Putamen (tissue), 1 donor: ENCODE data around the gene TRIM2.

Experiments used
- DNase-seq: peaks from one replicate; pipeline ENCODE4 v3.0.0-alpha.2; 2016; ENCODE audit warnings: low spot score

Gene TRIM2

GRCh38 chr4:153333874-153334273 is 129.6 kb downstream of the TRIM2 start:
- peak; percentile 45 for DNase-seq

DNA sequence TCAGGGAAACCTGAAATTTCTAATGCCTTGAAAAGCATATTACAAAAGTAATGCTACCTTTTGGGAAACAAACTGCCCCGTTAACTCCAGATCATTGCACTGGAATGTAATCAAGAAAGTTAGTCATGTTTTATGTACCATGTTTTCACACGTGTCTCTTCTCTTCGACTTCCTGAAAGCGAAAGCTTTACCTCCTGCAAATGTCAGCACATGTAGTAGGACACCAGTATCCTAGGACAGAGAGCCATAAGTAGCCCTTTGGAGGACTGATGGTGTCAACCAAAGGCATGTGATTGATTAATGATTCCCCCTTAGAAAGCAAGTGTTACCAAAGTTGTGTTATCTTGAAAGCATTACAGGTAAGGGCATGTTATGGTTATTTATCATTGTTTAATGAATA is 131.4 kb downstream of the TRIM2 start:
- no peak for DNase-seq

GRCh38 chr4:153337686-153338085 is 133.4 kb downstream of the TRIM2 start:
- DNase-seq, result no peak

- DNase-seq, result no peak
Observed at GRCh38 chr4:153341575-153342090, 137.4 kb downstream of the TRIM2 start.

DNA sequence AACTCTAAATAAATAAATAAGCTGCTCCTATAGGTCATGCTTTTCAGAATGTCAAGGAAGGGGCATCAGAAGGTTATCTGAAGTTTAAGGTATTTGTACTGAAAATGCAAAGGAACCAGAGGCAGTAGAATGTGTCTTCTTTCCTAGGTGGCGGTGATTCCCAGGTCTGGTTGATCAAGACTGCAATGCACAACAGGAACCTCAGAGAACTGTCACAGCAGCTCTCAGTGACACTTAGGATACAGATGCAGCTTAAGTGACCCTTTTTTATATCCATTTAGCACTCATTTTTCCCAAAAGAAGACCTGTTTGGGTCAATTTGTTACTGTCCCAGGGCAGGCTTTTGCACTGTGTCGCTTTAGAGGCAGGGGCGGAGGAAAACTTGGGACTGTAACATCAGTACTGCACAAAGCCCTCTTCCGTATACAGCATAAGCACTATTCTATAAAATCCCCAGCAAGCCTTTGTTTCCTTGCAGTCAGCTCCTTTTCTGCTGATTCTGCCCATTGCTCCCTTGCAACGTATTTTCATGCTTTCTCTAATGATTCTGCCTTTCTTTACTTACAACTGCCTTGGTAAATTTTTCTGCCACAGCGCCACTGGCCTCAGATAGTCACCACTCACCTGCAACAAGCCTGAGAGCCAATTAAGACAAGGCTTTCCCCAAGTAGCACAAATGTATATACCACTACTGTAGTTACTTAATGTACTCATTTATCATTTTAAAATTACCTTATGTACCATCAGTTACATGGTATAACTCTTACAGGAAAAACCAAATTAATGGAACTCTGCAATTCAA is 138.7 kb downstream of the TRIM2 start:
- DNase-seq, result no peak

DNA sequence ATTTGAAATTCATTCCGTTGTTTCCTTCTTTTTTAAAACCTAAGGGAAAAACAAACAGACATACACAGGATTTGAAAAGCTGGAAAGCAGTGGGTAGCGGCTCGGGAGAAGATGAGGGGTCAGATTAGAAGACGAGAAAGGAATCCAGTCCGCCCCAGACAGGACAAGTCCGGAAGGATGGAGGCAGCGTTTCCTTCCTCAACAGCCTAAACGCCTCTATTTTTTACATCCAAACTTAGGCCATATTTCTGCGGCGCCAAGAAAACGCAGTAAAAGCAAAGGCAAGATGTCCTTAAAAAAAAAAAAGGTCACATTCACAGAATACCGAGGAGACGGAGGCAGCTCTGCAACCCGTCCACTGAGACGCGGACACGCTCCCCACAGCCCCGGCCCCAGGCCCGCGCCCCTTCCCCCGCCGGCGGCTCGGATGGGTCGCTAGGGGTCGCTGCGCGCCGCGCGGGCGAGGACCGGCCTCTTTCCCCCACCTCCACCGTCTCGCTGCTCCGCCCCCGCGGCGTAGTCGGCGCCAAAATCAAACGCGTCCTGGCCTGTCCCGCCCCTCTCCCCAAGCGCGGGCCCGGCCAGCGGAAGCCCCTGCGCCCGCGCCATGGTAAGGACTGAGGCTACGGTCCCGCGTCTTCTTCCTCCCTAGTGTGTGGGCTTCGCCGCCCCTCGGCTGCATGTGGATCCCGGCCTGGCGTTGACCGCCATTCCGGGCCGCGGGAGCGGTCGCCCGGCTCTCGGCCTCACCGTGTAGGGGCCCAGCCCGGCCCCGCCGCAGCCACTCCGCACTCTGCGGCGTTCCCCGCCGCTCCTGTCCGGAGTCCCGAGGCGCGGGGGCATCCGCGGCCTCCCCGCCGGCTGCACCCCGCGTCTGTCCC is 140.1 kb downstream of the TRIM2 start, which contains the start of gene MND1:
Gene MND1 (plus strand): TSS at position 558 of the 881 bp plus-strand sequence. CDS start 50 bp downstream, at position 608.
- peak; percentile 81 for DNase-seq

DNA sequence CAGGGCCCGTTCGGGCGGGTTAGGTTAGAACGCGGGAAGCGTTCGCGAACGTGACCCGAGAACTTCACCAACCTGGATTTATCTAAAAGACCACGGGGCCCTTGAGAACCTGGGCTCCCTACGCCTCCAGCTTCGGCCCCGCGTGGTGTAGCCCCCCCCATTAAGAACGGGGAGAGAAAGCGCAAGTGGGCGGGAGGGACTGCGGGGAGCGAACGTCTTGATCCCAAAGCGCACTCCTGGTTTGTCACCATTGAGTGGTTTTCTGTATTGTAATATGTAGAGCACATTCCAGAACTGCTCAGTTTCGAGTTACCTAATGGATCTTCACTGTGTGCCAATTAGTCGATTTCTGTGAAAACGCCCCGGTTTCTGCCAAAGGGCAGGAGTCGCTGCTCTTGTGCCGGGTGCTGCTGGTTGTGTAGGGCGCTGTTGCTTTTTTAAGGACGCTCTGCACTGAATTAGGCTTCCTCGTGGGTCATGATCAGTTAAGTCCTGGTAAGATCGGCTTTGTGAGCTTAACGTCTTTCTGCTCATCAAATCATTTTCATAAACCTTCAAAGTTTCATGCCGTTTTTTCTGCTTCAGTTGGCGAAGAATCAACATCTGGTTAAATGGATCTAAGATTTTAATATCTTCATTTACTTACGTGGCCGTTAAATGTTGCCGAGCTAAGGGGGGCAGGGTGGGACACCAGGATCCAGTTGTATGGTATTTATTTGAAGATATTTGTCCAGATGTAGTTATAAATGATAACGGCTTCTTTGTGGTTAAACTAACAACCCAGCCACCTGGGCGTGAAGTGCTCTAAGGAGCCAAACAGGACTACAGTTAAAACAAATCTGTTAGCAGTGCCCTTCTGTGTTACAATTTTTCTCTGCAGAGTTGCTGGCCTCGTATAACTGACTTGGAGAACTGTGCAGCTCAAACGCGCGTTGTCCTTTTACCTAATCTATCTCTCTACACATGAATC is 141.1 kb downstream of the TRIM2 start:
- DNase-seq, result peak; percentile 18

GRCh38 chr4:153346031-153346430 is 141.8 kb downstream of the TRIM2 start:
- DNase-seq, result no peak

DNA sequence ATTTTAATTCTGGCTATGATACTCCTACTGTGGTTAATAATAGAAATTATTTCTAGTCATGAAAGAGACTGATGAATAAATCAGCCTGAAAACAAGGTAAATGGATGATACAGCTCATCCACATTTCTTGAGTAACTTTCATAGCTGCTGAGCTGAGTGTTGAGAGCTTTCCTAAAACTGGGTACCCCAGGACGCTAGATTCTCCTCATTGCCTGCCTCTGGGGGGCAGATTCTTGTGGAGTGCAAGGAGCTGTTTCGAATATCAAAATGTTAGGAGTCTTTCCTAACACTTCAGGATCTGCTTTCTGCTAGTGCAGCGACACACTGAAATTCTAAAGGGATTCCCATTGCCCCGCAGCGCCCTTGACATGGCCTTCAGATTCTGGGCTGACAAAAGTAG is 142.3 kb downstream of the TRIM2 start:
- peak; percentile 49 for DNase-seq

- DNase-seq, result no peak
Observed at GRCh38 chr4:153347117-153347516, 142.9 kb downstream of the TRIM2 start.

DNA sequence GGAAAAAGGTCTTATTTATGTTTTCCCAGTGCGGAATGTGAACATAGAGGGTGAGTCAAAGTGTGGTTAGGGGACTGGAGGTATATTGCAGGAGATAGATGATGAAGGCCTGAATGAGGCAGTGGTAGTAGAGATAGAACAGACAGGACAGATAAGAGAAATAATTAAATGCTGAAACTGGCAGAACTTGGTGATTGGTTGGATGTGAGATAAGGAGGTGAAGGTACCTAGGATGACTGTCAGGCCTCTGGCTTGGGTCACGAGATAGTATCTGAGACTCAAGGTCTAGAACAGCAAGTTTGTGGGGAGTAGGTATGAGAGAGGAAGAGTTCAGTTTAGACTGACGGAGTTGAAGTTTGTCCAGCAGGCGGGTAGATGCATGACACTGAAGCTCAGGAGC is 143.8 kb downstream of the TRIM2 start:
- DNase-seq, result no peak

- DNase-seq, result no peak
Observed at GRCh38 chr4:153349206-153349805, 145.1 kb downstream of the TRIM2 start.

DNA sequence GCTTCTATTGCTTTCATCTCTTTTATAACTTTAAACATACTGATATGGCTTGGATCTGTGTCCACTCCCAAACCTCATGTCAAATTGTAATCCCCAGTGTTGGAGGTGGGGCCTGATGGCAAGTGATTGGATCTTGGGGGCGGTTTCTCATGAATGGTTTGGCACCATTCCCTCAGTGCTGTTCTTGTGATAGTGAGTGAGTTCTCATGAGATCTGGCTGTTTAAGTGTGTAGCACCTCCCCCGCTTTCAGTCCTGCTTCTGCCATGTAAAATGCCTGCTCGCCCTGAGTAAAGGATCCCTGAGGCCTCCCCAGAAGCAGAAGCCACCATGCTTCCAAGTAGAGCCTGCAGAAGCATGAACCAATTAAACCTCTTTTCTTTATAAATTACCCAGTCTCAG is 157.9 kb downstream of the TRIM2 start:
- DNase-seq, result no peak

DNA sequence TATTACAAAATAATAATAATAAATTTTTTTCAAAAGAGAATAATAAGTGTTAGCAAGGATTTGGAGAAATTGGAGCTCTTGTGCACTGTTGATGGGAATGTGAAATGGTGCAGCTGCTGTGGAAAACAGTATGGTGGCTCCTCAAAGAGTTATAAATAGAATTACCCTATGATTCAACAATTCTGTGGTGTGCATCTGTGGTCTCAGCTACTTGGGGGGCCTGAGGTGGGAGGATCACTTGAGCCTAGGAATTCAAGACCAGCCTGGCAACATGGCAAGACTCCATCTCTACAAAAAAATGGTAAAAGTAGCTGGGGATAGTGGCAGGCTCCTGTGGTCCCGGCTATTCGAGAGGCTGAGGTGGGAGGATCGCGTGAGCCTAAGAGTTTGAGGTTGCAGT is 159.8 kb downstream of the TRIM2 start:
- DNase-seq, result no peak

- no peak for DNase-seq
Observed at GRCh38 chr4:153365003-153365402, 160.8 kb downstream of the TRIM2 start.

DNA sequence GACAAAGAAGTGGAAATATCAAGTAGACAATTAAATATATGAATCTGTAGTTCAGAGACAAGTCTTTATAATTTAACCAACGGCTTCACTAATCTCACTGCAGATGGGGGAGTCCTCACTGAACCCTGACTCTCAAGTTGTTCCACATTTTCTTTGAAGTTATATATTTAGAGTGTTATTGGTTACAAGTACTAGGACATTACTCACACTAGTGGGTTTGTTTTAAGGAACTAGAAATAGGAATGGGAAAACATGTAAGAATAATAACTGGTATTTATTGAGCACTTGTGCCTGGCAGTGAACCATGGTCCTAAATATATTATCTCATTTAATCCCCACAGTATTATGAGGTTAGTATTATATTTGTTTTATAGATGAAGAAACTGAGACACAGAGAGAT is 162.2 kb downstream of the TRIM2 start:
- no peak for DNase-seq

DNA sequence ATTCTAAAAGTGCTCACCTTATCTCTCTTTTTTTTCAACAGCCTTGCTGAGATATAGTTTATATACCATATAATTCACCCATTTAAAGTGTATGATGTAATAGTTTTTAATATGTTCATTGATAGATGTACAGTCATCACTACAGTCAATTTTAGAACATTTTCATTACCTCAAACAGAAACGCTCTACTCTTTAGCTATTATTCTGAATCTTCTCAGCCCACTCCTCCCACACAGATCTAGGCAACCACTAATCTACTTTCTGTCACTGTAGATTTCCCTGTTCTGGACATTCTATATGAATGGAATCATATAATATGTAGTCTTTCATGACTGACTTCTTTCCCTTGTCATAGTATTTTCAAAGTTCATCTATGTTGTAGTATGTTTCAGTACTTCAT is 162.8 kb downstream of the TRIM2 start:
- DNase-seq, result no peak

- no peak for DNase-seq
Observed at GRCh38 chr4:153369021-153369420, 164.8 kb downstream of the TRIM2 start.

DNA sequence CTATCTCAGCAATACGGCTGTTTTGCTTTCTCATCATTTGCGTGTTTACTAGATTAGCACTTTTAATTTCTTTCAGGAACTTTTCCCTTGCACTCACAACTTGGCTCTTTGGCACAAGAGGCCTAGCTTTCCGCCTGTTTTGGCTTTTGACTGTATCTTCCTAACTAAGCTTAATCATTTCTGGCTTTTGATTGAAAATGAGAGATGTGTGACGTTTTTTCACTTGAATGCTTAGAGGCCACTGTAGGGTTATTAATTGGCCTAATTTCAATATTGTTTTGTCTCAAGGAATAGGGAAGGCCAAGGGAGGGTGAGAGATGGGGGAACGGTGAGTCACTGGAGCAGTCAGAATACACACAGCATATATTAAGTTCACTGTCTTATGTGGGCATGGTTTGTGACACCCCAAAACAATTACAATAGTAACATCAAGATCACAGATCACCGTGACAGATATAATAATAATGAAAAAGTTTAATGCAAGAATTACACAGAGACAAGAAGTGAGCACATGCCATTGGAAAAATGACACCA is 167.5 kb downstream of the TRIM2 start:
- DNase-seq, result no peak

DNA sequence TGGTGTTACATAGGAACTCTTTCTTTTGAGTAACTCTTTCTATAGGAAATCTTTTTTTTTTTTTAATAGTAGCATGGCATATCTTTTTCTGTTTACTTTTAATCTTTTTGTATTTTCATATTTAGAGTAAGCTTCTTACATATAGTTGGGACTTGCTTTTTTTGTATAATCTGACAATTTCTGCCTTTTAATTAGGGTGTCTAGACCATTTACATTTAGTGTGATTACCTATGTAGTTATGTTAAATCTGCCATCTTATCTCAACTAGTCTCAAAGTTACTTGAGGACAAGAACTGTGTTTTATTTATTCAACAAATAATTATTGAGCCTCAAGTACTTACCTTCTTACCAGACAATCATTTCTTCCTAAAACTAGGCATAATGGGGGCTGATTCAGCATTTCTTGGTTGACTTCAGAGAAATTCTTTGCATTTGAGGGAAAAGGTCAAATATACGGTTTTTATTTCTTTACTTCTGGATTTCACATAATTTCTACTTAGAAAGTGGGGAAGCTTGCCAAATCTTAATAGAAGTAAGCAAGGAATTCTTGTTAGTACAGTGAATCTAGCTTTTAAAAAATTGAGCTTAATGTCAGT is 168.8 kb downstream of the TRIM2 start:
- DNase-seq, result no peak

DNA sequence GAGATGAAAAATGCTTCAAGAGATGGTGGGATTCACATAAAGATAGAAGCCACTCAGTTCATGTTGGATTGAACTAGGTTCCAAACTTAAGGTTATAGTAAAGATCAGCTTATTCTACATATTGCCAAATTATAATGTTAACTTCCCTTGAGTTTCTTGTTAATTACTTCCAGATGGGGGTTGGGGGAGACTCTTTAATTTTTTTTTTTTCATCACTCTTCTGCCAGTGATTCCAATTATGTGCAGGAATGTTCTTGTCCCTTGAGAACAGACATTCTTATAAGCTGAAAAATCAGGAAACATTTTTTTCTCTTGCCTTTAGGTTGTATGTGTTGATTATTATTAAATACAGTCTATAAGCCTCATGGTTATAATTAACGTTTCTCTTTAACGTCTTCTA is 170.2 kb downstream of the TRIM2 start:
- DNase-seq, result no peak
